ENCODE data around the gene CKLF. TPM values are rescaled to one million over a fixed set of nuclear protein-coding genes. Genes with fewer than 3 reads are reported as not detected.

Gene CKLF
- total RNA-seq, 2 experiments from 2014 or later: 124 to 130 TPM

DNA sequence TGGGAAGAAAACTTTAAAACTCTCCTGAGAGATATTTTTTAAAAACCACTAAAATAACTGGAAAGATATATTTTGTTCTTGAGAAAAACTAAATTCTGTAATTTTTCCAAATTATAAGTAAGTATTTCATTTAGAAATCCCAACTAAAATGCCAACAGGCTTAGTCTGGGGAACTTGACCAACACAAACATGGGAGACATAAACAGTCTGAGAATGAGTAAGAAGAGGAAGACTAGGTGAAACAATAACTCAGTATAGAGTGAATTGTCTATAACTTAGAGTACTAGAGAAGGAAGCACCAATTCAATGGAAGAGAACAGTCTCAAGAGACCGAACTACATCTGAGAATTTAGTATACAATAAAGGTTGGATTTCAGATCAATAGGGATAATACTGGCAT is 16.8 kb downstream of the CKLF start:
- H3K27me3 Mint-ChIP-seq: no peaks in the 10 kb centered on the region
- H3K9me3 Mint-ChIP-seq: no peaks in the 10 kb centered on the region
- POLR2A ChIA-PET: no interaction called here
- H3K4me1 Mint-ChIP-seq: peaks cover 5% of the 10 kb centered on the region
- H3K4me3 Mint-ChIP-seq: no peak overlapping the region
- H3K36me3 Mint-ChIP-seq: peaks cover 29% of the 10 kb centered on the region
- H3K27ac Mint-ChIP-seq: no peak overlapping the region
- no peak for ATAC-seq (ENCODE audit: low read depth)
- DNase-seq: no peak

DNA sequence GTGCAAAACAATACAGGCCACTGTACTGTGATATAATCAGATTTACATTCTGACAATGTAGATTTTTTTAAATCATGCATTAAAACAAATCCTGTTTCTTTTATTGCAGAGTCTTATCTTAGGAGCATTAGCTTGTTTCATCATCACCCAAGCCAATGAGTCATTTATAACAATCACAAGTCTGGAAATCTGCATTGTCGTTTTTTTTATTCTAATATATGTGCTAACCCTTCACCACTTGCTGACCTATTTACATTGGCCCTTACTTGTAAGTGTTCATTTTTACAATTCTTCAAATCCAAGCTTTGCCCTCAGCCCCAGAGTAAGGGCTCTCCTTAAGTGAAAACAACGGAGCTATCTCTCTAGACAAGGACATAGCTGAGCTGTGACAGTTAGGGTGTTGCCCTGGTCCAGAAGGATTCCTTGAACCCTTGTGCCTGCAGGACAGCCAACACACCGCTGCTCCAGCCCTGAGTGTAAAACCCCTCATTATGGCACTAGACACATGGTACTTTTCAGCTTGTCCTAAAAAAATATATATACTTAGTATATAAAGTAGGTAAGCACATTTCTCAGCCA is 17.5 kb downstream of the CKLF start:
- Mint-ChIP-seq H3K36me3 (peaks cover 29% of the 10 kb centered on the region), H3K4me1 (peaks cover 5% of the 10 kb centered on the region), H3K4me3 (no peak overlapping the region), H3K27me3 (no peaks in the 10 kb centered on the region), H3K27ac (no peak overlapping the region), H3K9me3 (no peaks in the 10 kb centered on the region)
- no peak for DNase-seq
- ATAC-seq (ENCODE audit: low read depth): no peak
- POLR2A ChIA-PET: interaction anchor here (0.7 to 1.3 kb wide), 2 partner anchors 9 to 81 kb away, joined by 3 read pairs; no protein-coding TSS in a partner anchor

GRCh38 chr16:66572356-66572755 is 20.0 kb downstream of the CKLF start:
- peaks cover 5% of the 10 kb centered on the region for H3K4me1 Mint-ChIP-seq

DNA sequence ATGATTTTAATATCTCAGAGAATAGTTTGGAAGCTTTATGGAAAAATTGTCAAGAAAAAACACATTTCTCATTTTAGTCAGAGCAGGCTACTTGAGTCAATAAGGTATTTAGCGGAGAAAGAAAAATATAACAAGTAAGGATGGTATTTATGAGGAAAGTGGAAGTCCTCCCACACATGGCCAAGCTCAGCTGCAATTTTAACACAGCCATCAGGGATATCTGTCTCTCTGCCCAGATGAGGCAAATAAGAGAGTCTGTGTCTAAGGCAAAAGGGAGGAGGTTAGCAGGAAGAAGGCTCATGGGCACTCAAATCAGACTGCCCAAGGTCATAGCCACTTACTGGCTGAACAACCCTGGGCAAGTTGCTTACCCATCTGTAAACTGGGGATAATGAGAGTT is 21.7 kb downstream of the CKLF start:
- no peak overlapping the region for H3K27ac Mint-ChIP-seq
- H3K36me3 Mint-ChIP-seq: peaks cover 13% of the 10 kb centered on the region

More at GRCh38 chr16:66572356-66572755, 20.0 kb downstream of the CKLF start:
- H3K27me3 Mint-ChIP-seq: peaks cover 4% of the 10 kb centered on the region
- no peaks in the 10 kb centered on the region for H3K9me3 Mint-ChIP-seq
- H3K4me3 Mint-ChIP-seq: no peak overlapping the region
- POLR2A ChIA-PET: interaction anchor here (0.9 to 1.1 kb wide), 2 partner anchors 20 to 62 kb away, joined by 4 to 5 read pairs; partner anchors contain the start of gene CKLF
- no peak overlapping the region for H3K27ac Mint-ChIP-seq
- H3K36me3 Mint-ChIP-seq: peaks cover 18% of the 10 kb centered on the region
- DNase-seq (no peak), ATAC-seq (ENCODE audit: low read depth) (peak; percentile 26)

DNA sequence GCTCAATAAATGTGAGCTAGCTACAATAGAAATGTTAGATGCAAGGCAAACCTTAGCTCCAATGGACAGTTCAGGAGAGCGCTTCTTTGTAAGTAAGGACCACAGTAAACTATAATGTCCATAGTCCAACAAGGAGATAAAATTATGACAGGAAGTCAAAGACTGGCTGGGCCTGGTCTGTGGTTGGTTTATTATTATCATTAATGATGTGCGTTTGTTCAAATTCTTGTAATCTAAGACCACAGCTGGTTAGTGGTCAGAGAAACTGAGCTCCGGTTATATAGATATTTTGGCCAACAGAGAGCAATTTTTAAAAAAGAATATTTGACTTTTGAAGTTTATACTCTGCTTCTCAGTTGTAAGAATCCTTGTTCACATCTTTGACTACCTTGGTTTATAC is 22.2 kb downstream of the CKLF start:
- no peak for ATAC-seq (ENCODE audit: low read depth)
- Mint-ChIP-seq H3K36me3 (peaks cover 13% of the 10 kb centered on the region), H3K27ac (no peak overlapping the region), H3K27me3 (peaks cover 24% of the 10 kb centered on the region), H3K4me1 (peaks cover 14% of the 10 kb centered on the region), H3K9me3 (no peaks in the 10 kb centered on the region), H3K4me3 (no peak overlapping the region)
- POLR2A ChIA-PET: interaction anchor here (1.4 kb wide), 1 partner anchor 29 kb away, joined by 3 read pairs; no protein-coding TSS in a partner anchor
- DNase-seq: no peak

More for the DNA sequence above, 21.7 kb downstream of the CKLF start:
- DNase-seq (no peak), ATAC-seq (ENCODE audit: low read depth) (no peak)
- Mint-ChIP-seq H3K4me1 (peaks cover 12% of the 10 kb centered on the region), H3K4me3 (no peak overlapping the region), H3K27me3 (peaks cover 20% of the 10 kb centered on the region), H3K9me3 (no peaks in the 10 kb centered on the region)
- POLR2A ChIA-PET: interaction anchor here (1.4 kb wide), 1 partner anchor 29 kb away, joined by 3 read pairs; no protein-coding TSS in a partner anchor

GRCh38 chr16:66575060-66575459 is 22.7 kb downstream of the CKLF start:
- POLR2A ChIA-PET: interaction anchor here (1.0 to 1.4 kb wide), 2 partner anchors 18 to 28 kb away, joined by 3 read pairs; no protein-coding TSS in a partner anchor
- H3K9me3 Mint-ChIP-seq: no peaks in the 10 kb centered on the region

DNA sequence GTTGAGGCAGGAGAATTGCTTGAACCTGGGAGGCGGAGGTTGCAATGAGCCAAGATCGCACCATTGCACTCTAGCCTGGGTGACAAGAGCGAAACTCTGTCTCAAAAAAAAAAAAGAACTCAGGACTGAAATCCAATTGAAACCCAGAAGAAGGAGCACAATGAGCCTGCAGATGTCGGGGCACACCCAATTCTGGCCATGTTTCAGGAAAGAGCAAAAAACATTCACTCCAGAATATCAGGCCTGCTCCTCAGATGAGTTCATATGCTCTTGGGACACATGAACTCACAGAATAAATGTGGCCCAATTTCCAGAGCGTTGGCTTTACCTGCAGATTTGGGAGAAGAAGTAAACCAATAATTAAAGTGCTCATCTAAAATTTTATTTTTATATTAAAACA is 23.9 kb downstream of the CKLF start:
- Mint-ChIP-seq H3K4me1 (peaks cover 15% of the 10 kb centered on the region), H3K27ac (no peak overlapping the region), H3K4me3 (no peak overlapping the region), H3K36me3 (peaks cover 15% of the 10 kb centered on the region), H3K9me3 (no peaks in the 10 kb centered on the region), H3K27me3 (peaks cover 38% of the 10 kb centered on the region)
- ATAC-seq (ENCODE audit: low read depth): no peak
- POLR2A ChIA-PET: interaction anchor here (0.6 to 1.1 kb wide), 2 partner anchors 14 to 17 kb away, joined by 3 read pairs; no protein-coding TSS in a partner anchor
- no peak for DNase-seq

More at GRCh38 chr16:66575060-66575459, 22.7 kb downstream of the CKLF start:
- DNase-seq (no peak), ATAC-seq (ENCODE audit: low read depth) (no peak)
- Mint-ChIP-seq H3K27ac (no peak overlapping the region), H3K27me3 (peaks cover 29% of the 10 kb centered on the region), H3K4me3 (no peak overlapping the region), H3K36me3 (peaks cover 18% of the 10 kb centered on the region), H3K4me1 (peaks cover 15% of the 10 kb centered on the region)

GRCh38 chr16:66578651-66579531 is 26.5 kb downstream of the CKLF start, which contains the start of gene CMTM2:
Gene CMTM2, plus strand, starts transcription at chr16:66579463. Its CDS starts 145 bp downstream, at chr16:66579608.
- H3K27ac Mint-ChIP-seq: no peak within 1 kb of the TSS
- POLR2A ChIA-PET: interaction anchor here (0.6 to 1.4 kb wide), 4 partner anchors 19 to 75 kb away, joined by 4 to 6 read pairs (median 5); no protein-coding TSS in a partner anchor
- no peaks in the 10 kb centered on the region for H3K9me3 Mint-ChIP-seq
- peaks cover 13% of the 10 kb centered on the region for H3K4me1 Mint-ChIP-seq
- peak within 1 kb of the TSS; percentile 41 for H3K4me3 Mint-ChIP-seq
- DNase-seq: no peak
- H3K27me3 Mint-ChIP-seq: peaks cover 38% of the 10 kb centered on the region
- H3K36me3 Mint-ChIP-seq: peaks cover 10% of the 10 kb centered on the region
- peak; percentile 36 for ATAC-seq (ENCODE audit: low read depth)

- POLR2A ChIA-PET: interaction anchor here (1.5 kb wide), 1 partner anchor 28 kb away, joined by 3 read pairs; no protein-coding TSS in a partner anchor
- peaks cover 6% of the 10 kb centered on the region for H3K36me3 Mint-ChIP-seq
- H3K27me3 Mint-ChIP-seq: peaks cover 38% of the 10 kb centered on the region
- no peak for DNase-seq
- no peak overlapping the region for H3K4me3 Mint-ChIP-seq
- no peak for ATAC-seq (ENCODE audit: low read depth)
- H3K9me3 Mint-ChIP-seq: no peaks in the 10 kb centered on the region
- no peak overlapping the region for H3K27ac Mint-ChIP-seq
- H3K4me1 Mint-ChIP-seq: peaks cover 16% of the 10 kb centered on the region
These were observed 28.3 kb downstream of the CKLF start for GRCh38 chr16:66580605-66581209.

DNA sequence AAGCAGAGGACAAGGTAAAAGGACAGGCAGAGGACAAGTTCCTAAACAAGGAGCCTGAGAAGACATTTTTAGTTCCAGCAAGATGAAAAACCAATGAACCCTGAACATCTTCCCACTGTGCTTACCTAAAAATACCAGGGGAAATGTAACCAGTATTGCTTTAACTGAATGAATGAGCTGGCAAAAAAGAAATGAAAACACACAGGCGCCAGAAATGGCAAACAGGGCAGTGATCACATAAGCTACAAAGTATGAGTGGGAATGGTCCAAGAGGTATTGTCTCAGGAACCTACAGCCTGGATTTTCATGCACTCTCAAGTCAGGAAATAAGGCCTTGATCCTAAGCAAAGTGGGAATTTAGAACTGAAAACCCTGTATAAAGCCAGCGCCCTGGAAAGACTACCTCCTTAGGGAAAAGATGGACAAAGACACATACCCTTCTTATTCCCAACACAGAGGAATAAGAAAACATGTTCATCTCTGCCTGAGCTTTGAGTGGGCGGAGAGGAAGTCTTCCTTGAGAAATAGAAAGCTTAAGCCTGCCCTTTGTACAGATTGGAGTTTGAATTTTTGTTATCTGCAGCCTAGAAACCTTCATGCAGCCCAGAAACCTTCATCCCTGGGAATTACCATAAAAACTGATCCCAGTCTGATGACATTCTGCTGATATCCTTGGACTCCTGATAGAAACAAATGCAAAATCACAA is 29.0 kb downstream of the CKLF start:
- no peaks in the 10 kb centered on the region for H3K9me3 Mint-ChIP-seq
- H3K27ac Mint-ChIP-seq: no peak overlapping the region
- ATAC-seq (ENCODE audit: low read depth): no peak
- H3K4me3 Mint-ChIP-seq: no peak overlapping the region
- no peak for DNase-seq
- peaks cover 20% of the 10 kb centered on the region for H3K4me1 Mint-ChIP-seq
- peaks cover 38% of the 10 kb centered on the region for H3K27me3 Mint-ChIP-seq
- peaks cover 6% of the 10 kb centered on the region for H3K36me3 Mint-ChIP-seq
- POLR2A ChIA-PET: interaction anchor here (1.5 kb wide), 1 partner anchor 27 kb away, joined by 3 read pairs; no protein-coding TSS in a partner anchor

- ATAC-seq (ENCODE audit: low read depth): no peak
- Mint-ChIP-seq H3K36me3 (no peaks in the 10 kb centered on the region), H3K27ac (no peak overlapping the region), H3K9me3 (no peaks in the 10 kb centered on the region), H3K4me3 (no peak overlapping the region), H3K4me1 (peaks cover 42% of the 10 kb centered on the region), H3K27me3 (peaks cover 5% of the 10 kb centered on the region)
- no peak for DNase-seq
- POLR2A ChIA-PET: interaction anchor here (0.6 kb wide), 1 partner anchor 80 kb away, joined by 3 read pairs; no protein-coding TSS in a partner anchor
These were observed 33.3 kb downstream of the CKLF start for GRCh38 chr16:66585481-66586239.

All from activated naive CD8-positive, alpha-beta T cell treated with anti-CD3 and anti-CD28 coated beads, Interleukin-2, amount 10 ng/mL, durations not matched to agents 7 days and 5 days (primary cell).